SJCRH30 (cell line): ENCODE measurements around the gene SIN3B. TPM values are rescaled to one million over a fixed set of nuclear protein-coding genes. Genes with fewer than 3 reads are reported as not detected.

Experiments used
- DNase-seq, 2 experiments: peaks; one replicate each; pipeline ENCODE4 v3.0.0-alpha.2; 2015 to 2020
- H3K27ac ChIP-seq: fragments of 250-450 bp; sonication (Bioruptor Pico); 2 replicates; pipeline ENCODE4 v1.5.1; 2020; ENCODE audit warnings: mild to moderate bottlenecking, moderate library complexity
- H3K27me3 ChIP-seq: fragments of 250-450 bp; sonication (Bioruptor Pico); 2 replicates; pipeline ENCODE4 v1.5.1; 2020; ENCODE audit warnings: mild to moderate bottlenecking, moderate library complexity
- H3K36me3 ChIP-seq: fragments of 250-450 bp; sonication (Bioruptor Pico); 2 replicates; pipeline ENCODE4 v1.5.1; 2020; ENCODE audit warnings: mild to moderate bottlenecking, moderate library complexity
- H3K4me1 ChIP-seq: fragments of 250-450 bp; sonication (Bioruptor Pico); 2 replicates; pipeline ENCODE4 v1.5.1; 2020; ENCODE audit warnings: mild to moderate bottlenecking, moderate library complexity
- H3K4me3 ChIP-seq: fragments of 250-450 bp; sonication (Bioruptor Pico); 2 replicates; pipeline ENCODE4 v1.5.1; 2020; ENCODE audit warnings: mild to moderate bottlenecking, moderate library complexity
- H3K9me3 ChIP-seq: fragments of 250-450 bp; sonication (Bioruptor Pico); replicated peaks from 2 replicates; pipeline ENCODE4 v1.5.1; 2020; ENCODE audit warnings: mild to moderate bottlenecking, moderate library complexity
- total RNA-seq: library from RNA; depleted of rRNA; stranded (reverse); fragments of >200 nt; shearing (Covaris generic); gene quantifications from 2 replicates; pipeline ENCODE4 v1.2.3, GENCODE V29; 2014

SIN3B gene
- total RNA-seq, 1 experiment from 2014 or later: 36.0 TPM

- Histone ChIP-seq H3K4me3 (peak overlapping the region; percentile 56), H3K27me3 (no peaks in the 10 kb centered on the region), H3K36me3 (no peaks in the 10 kb centered on the region), H3K27ac (no peak overlapping the region; the same call in 1 of the 2 replicates), H3K4me1 (no peaks in the 10 kb centered on the region), H3K9me3 (no peaks in the 10 kb centered on the region)
- DNase-seq: peak in 1 of 2 experiments; percentile 55
Measured at GRCh38 chr19:16895467-16896145, 66.4 kb downstream of the SIN3B start.

- peak; percentile 60 to 62 for DNase-seq
- H3K4me3 ChIP-seq: peak overlapping the region; percentile 56
- peak overlapping the region; percentile 16; the same call in 1 of the 2 replicates for H3K27ac ChIP-seq
- no peaks in the 10 kb centered on the region for H3K36me3 ChIP-seq
- H3K4me1 ChIP-seq: no peaks in the 10 kb centered on the region
- no peaks in the 10 kb centered on the region for H3K9me3 ChIP-seq
- no peaks in the 10 kb centered on the region for H3K27me3 ChIP-seq
Measured at GRCh38 chr19:16896146-16897028, 67.2 kb downstream of the SIN3B start.

- no peaks in the 10 kb centered on the region for H3K9me3 ChIP-seq
- no peaks in the 10 kb centered on the region for H3K27me3 ChIP-seq
- peak overlapping the region; percentile 64 for H3K4me3 ChIP-seq
- no peaks in the 10 kb centered on the region for H3K36me3 ChIP-seq
- no peak overlapping the region for H3K27ac ChIP-seq
- peak; percentile 94 to 95 for DNase-seq
- no peaks in the 10 kb centered on the region for H3K4me1 ChIP-seq
Measured at GRCh38 chr19:16897029-16897855, 68.0 kb downstream of the SIN3B start.

- no peaks in the 10 kb centered on the region for H3K4me1 ChIP-seq
- DNase-seq: no peak
- no peaks in the 10 kb centered on the region for H3K36me3 ChIP-seq
- no peaks in the 10 kb centered on the region for H3K9me3 ChIP-seq
- H3K4me3 ChIP-seq: peak overlapping the region; percentile 64
- H3K27ac ChIP-seq: no peak overlapping the region
- no peaks in the 10 kb centered on the region for H3K27me3 ChIP-seq
Measured at GRCh38 chr19:16897856-16898161, 68.6 kb downstream of the SIN3B start.

GRCh38 chr19:16898361-16899015 lies 69.3 kb downstream of the SIN3B start:
- Histone ChIP-seq H3K4me3 (no peak overlapping the region), H3K27me3 (no peaks in the 10 kb centered on the region), H3K36me3 (no peaks in the 10 kb centered on the region), H3K4me1 (no peaks in the 10 kb centered on the region), H3K27ac (no peak overlapping the region), H3K9me3 (no peaks in the 10 kb centered on the region)
- no peak for DNase-seq

GRCh38 chr19:16899566-16900075 lies 70.4 kb downstream of the SIN3B start:
- no peaks in the 10 kb centered on the region for H3K36me3 ChIP-seq
- H3K4me3 ChIP-seq: no peak overlapping the region
- no peaks in the 10 kb centered on the region for H3K4me1 ChIP-seq
- H3K27ac ChIP-seq: no peak overlapping the region
- peak; percentile 39 to 52 for DNase-seq
- H3K9me3 ChIP-seq: no peaks in the 10 kb centered on the region
- no peaks in the 10 kb centered on the region for H3K27me3 ChIP-seq

- DNase-seq: no peak
- Histone ChIP-seq H3K4me3 (no peak overlapping the region), H3K4me1 (no peaks in the 10 kb centered on the region), H3K27me3 (no peaks in the 10 kb centered on the region), H3K36me3 (no peaks in the 10 kb centered on the region), H3K9me3 (no peaks in the 10 kb centered on the region), H3K27ac (no peak overlapping the region)
Measured at GRCh38 chr19:16901491-16902175, 72.4 kb downstream of the SIN3B start.

- no peak for DNase-seq
- H3K9me3 ChIP-seq: no peaks in the 10 kb centered on the region
- H3K36me3 ChIP-seq: no peaks in the 10 kb centered on the region
- no peaks in the 10 kb centered on the region for H3K27me3 ChIP-seq
- H3K4me1 ChIP-seq: no peaks in the 10 kb centered on the region
- H3K27ac ChIP-seq: no peak overlapping the region
- H3K4me3 ChIP-seq: no peak overlapping the region
Measured at GRCh38 chr19:16902545-16902944, 73.3 kb downstream of the SIN3B start.

- H3K27me3 ChIP-seq: no peaks in the 10 kb centered on the region
Measured at GRCh38 chr19:16903347-16903746, 74.1 kb downstream of the SIN3B start.

GRCh38 chr19:16904599-16904998 lies 75.4 kb downstream of the SIN3B start:
- Histone ChIP-seq H3K36me3 (no peaks in the 10 kb centered on the region), H3K27me3 (no peaks in the 10 kb centered on the region), H3K27ac (no peak overlapping the region), H3K9me3 (no peaks in the 10 kb centered on the region), H3K4me3 (no peak overlapping the region), H3K4me1 (no peaks in the 10 kb centered on the region)
- no peak for DNase-seq

More at GRCh38 chr19:16903347-16903746, 74.1 kb downstream of the SIN3B start:
- H3K27ac ChIP-seq: no peak overlapping the region
- H3K36me3 ChIP-seq: no peaks in the 10 kb centered on the region
- no peak for DNase-seq
- H3K9me3 ChIP-seq: no peaks in the 10 kb centered on the region
- no peaks in the 10 kb centered on the region for H3K4me1 ChIP-seq
- H3K4me3 ChIP-seq: no peak overlapping the region

- Histone ChIP-seq H3K4me3 (no peak overlapping the region), H3K27me3 (no peaks in the 10 kb centered on the region), H3K27ac (no peak overlapping the region), H3K9me3 (no peaks in the 10 kb centered on the region), H3K4me1 (no peaks in the 10 kb centered on the region), H3K36me3 (no peaks in the 10 kb centered on the region)
- no peak for DNase-seq
Measured at GRCh38 chr19:16908759-16909158, 79.6 kb downstream of the SIN3B start.

GRCh38 chr19:16911046-16911445 lies 81.8 kb downstream of the SIN3B start:
- DNase-seq: no peak
- H3K4me3 ChIP-seq: no peak overlapping the region
- H3K9me3 ChIP-seq: no peaks in the 10 kb centered on the region

GRCh38 chr19:16912780-16913179 lies 83.6 kb downstream of the SIN3B start:
- H3K27me3 ChIP-seq: peaks cover 7% of the 10 kb centered on the region; the same call in 1 of the 2 replicates
- H3K27ac ChIP-seq: no peak overlapping the region
- no peaks in the 10 kb centered on the region for H3K36me3 ChIP-seq
- DNase-seq: no peak
- no peaks in the 10 kb centered on the region for H3K9me3 ChIP-seq
- H3K4me1 ChIP-seq: no peaks in the 10 kb centered on the region
- H3K4me3 ChIP-seq: no peak overlapping the region

More at GRCh38 chr19:16911046-16911445, 81.8 kb downstream of the SIN3B start:
- Histone ChIP-seq H3K27me3 (0 out of 2 replicates have a peak, but pooled peaks cover 3% of the 10 kb centered on the region), H3K4me1 (no peaks in the 10 kb centered on the region), H3K27ac (no peak overlapping the region), H3K36me3 (no peaks in the 10 kb centered on the region)

GRCh38 chr19:16914421-16914820 lies 85.2 kb downstream of the SIN3B start:
- Histone ChIP-seq H3K4me3 (no peak overlapping the region), H3K4me1 (no peaks in the 10 kb centered on the region), H3K36me3 (no peaks in the 10 kb centered on the region), H3K9me3 (no peaks in the 10 kb centered on the region; the same call in 1 of the 2 replicates), H3K27ac (no peak overlapping the region), H3K27me3 (peaks cover 7% of the 10 kb centered on the region; the same call in 1 of the 2 replicates)
- no peak for DNase-seq
